ENCODE measurements around the gene EIF2S3. TPM values are rescaled to one million over a fixed set of nuclear protein-coding genes. Genes with fewer than 3 reads are reported as not detected.

EIF2S3 gene
- total and polyA plus RNA-seq, 4 experiments from 2014 or later, result 117 to 221 (median 169) TPM

- peak overlapping the region; percentile 17 to 53 for H3K4me3 ChIP-seq (ENCODE audit: low read length in 2 of 2)
- peaks cover 0 to 4% (median 0%) of the 10 kb centered on the region in 8 donors for H3K9me3 Mint-ChIP-seq
- POLR2A ChIA-PET (ENCODE audit: partially characterized antibody), result interaction anchor here (0.7 to 5.1 kb wide), 12 partner anchors 9 to 283 kb away, joined by 3 to 76 read pairs (median 4); partner anchors contain the start of genes ACOT9, APOO, CXorf58 and EIF2S3
- H3K9me3 ChIP-seq (ENCODE audit: control insufficient read depth in 1 of 2, low read length in 2 of 2), result no peaks in the 10 kb centered on the region
- no peaks in the 10 kb centered on the region for H3K36me3 ChIP-seq (ENCODE audit: insufficient read depth, low read length)
- H3K36me3 Mint-ChIP-seq, result peaks cover 4 to 8% of the 10 kb centered on the region in 2 donors
- peaks cover 9 to 23% (median 18%) of the 10 kb centered on the region in 4 donors for H3K4me1 Mint-ChIP-seq
- peak overlapping the region; percentile 75 for H3K27ac ChIP-seq (ENCODE audit: low read depth, low read length)
- intact Hi-C loops (cut with micrococcal nuclease), result loop anchor here (1.0 to 2.0 kb wide), 4 partner anchors 28 to 125 kb away; partner anchors contain the start of genes CXorf58 and EIF2S3
- H3K27ac Mint-ChIP-seq, result peak overlapping the region; percentile 85 to 93 (median 93)
- DNase-seq, result peak in 1 of 5 donors; percentile 43
- peak overlapping the region; percentile 81 to 88 (median 84) for H3K4me3 Mint-ChIP-seq
- CTCF ChIA-PET (ENCODE audit: partially characterized antibody), result interaction anchor here (0.8 to 2.7 kb wide), 9 partner anchors 9 to 328 kb away, joined by 3 to 48 read pairs (median 7); partner anchors contain the start of genes APOO, CXorf58 and EIF2S3
- H3K27me3 ChIP-seq (ENCODE audit: insufficient read depth, low read length), result no peaks in the 10 kb centered on the region
- H3K27me3 Mint-ChIP-seq, result no peaks in the 10 kb centered on the region
- peaks cover 21% of the 10 kb centered on the region for H3K4me1 ChIP-seq (ENCODE audit: insufficient read depth, low read length)
Observed at GRCh38 chrX:24025741-24026403, 28.9 kb upstream of the EIF2S3 start.

- H3K4me1 ChIP-seq (ENCODE audit: insufficient read depth, low read length), result peaks cover 16% of the 10 kb centered on the region
- Mint-ChIP-seq H3K27ac (peak overlapping the region in 5 of 7 donors; percentile 36 to 93 (median 92)), H3K27me3 (no peaks in the 10 kb centered on the region), H3K4me1 (peaks cover 4 to 17% (median 14%) of the 10 kb centered on the region in 4 donors), H3K9me3 (peaks cover 0 to 4% (median 0%) of the 10 kb centered on the region in 8 donors), H3K36me3 (peaks cover 4 to 8% of the 10 kb centered on the region in 2 donors), H3K4me3 (peak overlapping the region; percentile 56 to 88 (median 84))
- H3K27me3 ChIP-seq (ENCODE audit: insufficient read depth, low read length), result no peaks in the 10 kb centered on the region
- intact Hi-C loops (cut with micrococcal nuclease), result loop anchor here (2.0 kb wide), 1 partner anchor 124 kb away; no protein-coding TSS in a partner anchor
- DNase-seq, result no peak
- no peaks in the 10 kb centered on the region for H3K36me3 ChIP-seq (ENCODE audit: insufficient read depth, low read length)
- no peak overlapping the region for H3K4me3 ChIP-seq (ENCODE audit: low read length in 2 of 2)
- peak overlapping the region; percentile 75 for H3K27ac ChIP-seq (ENCODE audit: low read depth, low read length)
- H3K9me3 ChIP-seq (ENCODE audit: control insufficient read depth in 1 of 2, low read length in 2 of 2), result no peaks in the 10 kb centered on the region
- CTCF ChIA-PET (ENCODE audit: partially characterized antibody), result interaction anchor here (0.6 to 2.7 kb wide), 8 partner anchors 18 to 329 kb away, joined by 4 to 48 read pairs (median 7); partner anchors contain the start of genes APOO, CXorf58 and EIF2S3
- POLR2A ChIA-PET (ENCODE audit: partially characterized antibody), result interaction anchor here (0.7 to 5.1 kb wide), 9 partner anchors 8 to 283 kb away, joined by 3 to 76 read pairs (median 8); partner anchors contain the start of genes ACOT9, APOO, CXorf58 and EIF2S3
Observed at GRCh38 chrX:24026432-24026831, 28.3 kb upstream of the EIF2S3 start.

- DNase-seq, result no peak
- H3K4me3 Mint-ChIP-seq, result peak within 1 kb of the TSS; percentile 81 to 88 (median 84)
- H3K36me3 ChIP-seq (ENCODE audit: insufficient read depth, low read length), result no peaks in the 10 kb centered on the region
- peaks cover 0 to 11% (median 10%) of the 10 kb centered on the region in 4 donors for H3K4me1 Mint-ChIP-seq
- intact Hi-C loops (cut with micrococcal nuclease), result loop anchor here (2.0 kb wide), 1 partner anchor 124 kb away; no protein-coding TSS in a partner anchor
- no peaks in the 10 kb centered on the region for H3K9me3 ChIP-seq (ENCODE audit: control insufficient read depth in 1 of 2, low read length in 2 of 2)
- ChIA-PET CTCF (ENCODE audit: partially characterized antibody) (interaction anchor here (0.6 to 2.7 kb wide), 5 partner anchors 18 to 330 kb away, joined by 4 to 48 read pairs (median 7); partner anchors contain the start of genes APOO, CXorf58 and EIF2S3), POLR2A (ENCODE audit: partially characterized antibody) (interaction anchor here (1.7 to 5.1 kb wide), 3 partner anchors 27 to 123 kb away, joined by 8 to 76 read pairs (median 37); partner anchors contain the start of genes APOO, CXorf58, EIF2S3 and ZFX)
- H3K27ac ChIP-seq (ENCODE audit: low read depth, low read length), result peak within 1 kb of the TSS; percentile 75
- peak within 1 kb of the TSS; percentile 17 to 53 for H3K4me3 ChIP-seq (ENCODE audit: low read length in 2 of 2)
- H3K27ac Mint-ChIP-seq, result peak within 1 kb of the TSS; percentile 85 to 93 (median 93)
- peaks cover 0 to 5% of the 10 kb centered on the region in 2 donors for H3K36me3 Mint-ChIP-seq
- peaks cover 0 to 4% (median 0%) of the 10 kb centered on the region in 8 donors for H3K9me3 Mint-ChIP-seq
- H3K4me1 ChIP-seq (ENCODE audit: insufficient read depth, low read length), result peaks cover 12% of the 10 kb centered on the region
- H3K27me3 ChIP-seq (ENCODE audit: insufficient read depth, low read length), result no peaks in the 10 kb centered on the region
- H3K27me3 Mint-ChIP-seq, result no peaks in the 10 kb centered on the region
Observed at GRCh38 chrX:24027086-24027485, 27.7 kb upstream of the EIF2S3 start, which contains the start of gene KLHL15. Gene KLHL15, minus strand, starts transcription at chrX:24027186. Its CDS starts 20,493 bp downstream, at chrX:24006693.

- Histone ChIP-seq H3K27me3 (ENCODE audit: insufficient read depth, low read length) (no peaks in the 10 kb centered on the region), H3K9me3 (ENCODE audit: control insufficient read depth in 1 of 2, low read length in 2 of 2) (no peaks in the 10 kb centered on the region), H3K27ac (ENCODE audit: low read depth, low read length) (no peak overlapping the region), H3K36me3 (ENCODE audit: insufficient read depth, low read length) (no peaks in the 10 kb centered on the region), H3K4me1 (ENCODE audit: insufficient read depth, low read length) (peaks cover 11% of the 10 kb centered on the region), H3K4me3 (ENCODE audit: low read length in 2 of 2) (no peak overlapping the region)
- Mint-ChIP-seq H3K27ac (no peak overlapping the region), H3K4me1 (peaks cover 0 to 10% (median 8%) of the 10 kb centered on the region in 4 donors), H3K9me3 (peaks cover 0 to 4% (median 0%) of the 10 kb centered on the region in 8 donors), H3K4me3 (no peak overlapping the region), H3K27me3 (no peaks in the 10 kb centered on the region), H3K36me3 (peaks cover 0 to 5% of the 10 kb centered on the region in 2 donors)
- intact Hi-C loops (cut with micrococcal nuclease), result loop anchor here (2.0 kb wide), 1 partner anchor 123 kb away; no protein-coding TSS in a partner anchor
- DNase-seq, result no peak
- POLR2A ChIA-PET (ENCODE audit: partially characterized antibody), result interaction anchor here (5.1 kb wide), 1 partner anchor 26 kb away, joined by 76 read pairs; the partner anchor contains the start of gene EIF2S3
- CTCF ChIA-PET (ENCODE audit: partially characterized antibody), result interaction anchor here (0.8 kb wide), 1 partner anchor 26 kb away, joined by 3 read pairs; no protein-coding TSS in a partner anchor
Observed at GRCh38 chrX:24027985-24028384, 26.8 kb upstream of the EIF2S3 start.

GRCh38 chrX:24030597-24030996 lies 24.2 kb upstream of the EIF2S3 start:
- intact Hi-C loops (cut with micrococcal nuclease), result no loop called here
- no peaks in the 10 kb centered on the region for H3K27me3 Mint-ChIP-seq
- Histone ChIP-seq H3K27me3 (ENCODE audit: insufficient read depth, low read length) (no peaks in the 10 kb centered on the region), H3K36me3 (ENCODE audit: insufficient read depth, low read length) (no peaks in the 10 kb centered on the region), H3K4me3 (ENCODE audit: low read length in 2 of 2) (no peak overlapping the region), H3K4me1 (ENCODE audit: insufficient read depth, low read length) (peaks cover 6% of the 10 kb centered on the region), H3K9me3 (ENCODE audit: control insufficient read depth in 1 of 2, low read length in 2 of 2) (no peaks in the 10 kb centered on the region), H3K27ac (ENCODE audit: low read depth, low read length) (no peak overlapping the region)
- no peak overlapping the region for H3K4me3 Mint-ChIP-seq
- POLR2A ChIA-PET (ENCODE audit: partially characterized antibody), result no interaction called here
- DNase-seq, result no peak
- CTCF ChIA-PET (ENCODE audit: partially characterized antibody), result interaction anchor here (0.6 to 2.1 kb wide), 2 partner anchors 24 to 101 kb away, joined by 3 to 6 read pairs; partner anchors contain the start of gene EIF2S3
- peaks cover 0 to 5% (median 2%) of the 10 kb centered on the region in 4 donors for H3K4me1 Mint-ChIP-seq
- H3K9me3 Mint-ChIP-seq, result peaks cover 0 to 4% (median 0%) of the 10 kb centered on the region in 8 donors
- H3K36me3 Mint-ChIP-seq, result peaks cover 0 to 3% of the 10 kb centered on the region in 2 donors
- no peak overlapping the region for H3K27ac Mint-ChIP-seq

GRCh38 chrX:24034485-24034884 lies 20.3 kb upstream of the EIF2S3 start:
- H3K4me3 Mint-ChIP-seq, result no peak overlapping the region
- POLR2A ChIA-PET (ENCODE audit: partially characterized antibody), result interaction anchor here (1.5 kb wide), 1 partner anchor 8 kb away, joined by 4 read pairs; no protein-coding TSS in a partner anchor
- no peak for DNase-seq

More at GRCh38 chrX:24034485-24034884, 20.3 kb upstream of the EIF2S3 start:
- Mint-ChIP-seq H3K27me3 (no peaks in the 10 kb centered on the region), H3K9me3 (no peaks in the 10 kb centered on the region), H3K27ac (no peak overlapping the region), H3K36me3 (no peaks in the 10 kb centered on the region), H3K4me1 (peaks cover 0 to 2% (median 0%) of the 10 kb centered on the region in 4 donors)
- Histone ChIP-seq H3K27ac (ENCODE audit: low read depth, low read length) (no peak overlapping the region), H3K9me3 (ENCODE audit: control insufficient read depth in 1 of 2, low read length in 2 of 2) (no peaks in the 10 kb centered on the region), H3K27me3 (ENCODE audit: insufficient read depth, low read length) (no peaks in the 10 kb centered on the region), H3K4me1 (ENCODE audit: insufficient read depth, low read length) (no peaks in the 10 kb centered on the region), H3K4me3 (ENCODE audit: low read length in 2 of 2) (no peak overlapping the region), H3K36me3 (ENCODE audit: insufficient read depth, low read length) (no peaks in the 10 kb centered on the region)
- intact Hi-C loops (cut with micrococcal nuclease), result no loop called here
- CTCF ChIA-PET (ENCODE audit: partially characterized antibody), result interaction anchor here (1.2 kb wide), 1 partner anchor 9 kb away, joined by 3 read pairs; no protein-coding TSS in a partner anchor
